ENCODE measurements around the gene VARS1.

DNA sequence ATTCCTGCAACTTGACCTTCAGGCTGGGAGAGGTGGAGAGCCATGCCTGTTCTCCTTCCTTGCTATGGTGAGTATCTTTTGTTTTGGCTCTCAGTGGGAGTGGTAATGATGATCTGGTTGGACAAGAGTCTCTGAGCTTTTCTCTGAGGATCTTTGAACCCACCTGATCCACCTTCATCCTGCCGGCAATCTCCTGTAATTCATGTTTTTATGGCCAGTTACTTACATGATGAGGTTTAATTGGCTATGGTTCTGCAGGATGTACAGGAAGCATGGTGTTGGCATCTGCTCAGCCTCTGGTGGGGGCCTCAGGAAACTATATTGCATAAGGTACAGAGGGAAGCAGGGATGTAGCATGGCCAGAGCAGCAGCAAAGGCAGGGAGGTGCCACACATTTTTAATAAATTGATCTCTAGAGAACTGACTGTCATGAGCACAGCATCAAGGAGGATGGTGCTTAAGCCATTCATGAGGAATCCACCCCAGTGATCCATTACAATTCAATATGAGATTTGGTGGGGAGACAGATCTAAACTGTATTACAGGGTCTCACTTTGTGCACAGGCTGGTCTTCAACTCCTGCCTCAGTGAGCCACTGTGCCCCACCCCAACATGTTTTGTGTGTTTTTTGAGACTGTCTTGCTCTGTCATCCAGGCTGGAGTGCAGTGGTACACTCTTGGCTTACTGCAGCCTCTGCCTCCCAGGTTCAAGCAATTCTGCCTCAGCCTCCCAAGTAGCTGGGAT, 42.0 kb upstream of the VARS1 start:
- TF ChIP-seq FOXM1 (IDR thresholded peaks at IDR 0.05; ENCODE audit: borderline replicate concordance): no peak
- TF ChIP-seq, protein P1, sequence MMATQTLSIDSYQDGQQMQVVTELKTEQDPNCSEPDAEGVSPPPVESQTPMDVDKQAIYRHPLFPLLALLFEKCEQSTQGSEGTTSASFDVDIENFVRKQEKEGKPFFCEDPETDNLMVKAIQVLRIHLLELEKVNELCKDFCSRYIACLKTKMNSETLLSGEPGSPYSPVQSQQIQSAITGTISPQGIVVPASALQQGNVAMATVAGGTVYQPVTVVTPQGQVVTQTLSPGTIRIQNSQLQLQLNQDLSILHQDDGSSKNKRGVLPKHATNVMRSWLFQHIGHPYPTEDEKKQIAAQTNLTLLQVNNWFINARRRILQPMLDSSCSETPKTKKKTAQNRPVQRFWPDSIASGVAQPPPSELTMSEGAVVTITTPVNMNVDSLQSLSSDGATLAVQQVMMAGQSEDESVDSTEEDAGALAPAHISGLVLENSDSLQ (IDR thresholded peaks at IDR 0.05): no peak
- no peak for TF ChIP-seq HDGF (IDR thresholded peaks at IDR 0.05; ENCODE audit: borderline replicate concordance)
- no peak for TF ChIP-seq NFRKB (IDR thresholded peaks at IDR 0.05)
- TF ChIP-seq SP1 (IDR thresholded peaks at IDR 0.05): no peak
- TF ChIP-seq ZNF384 (IDR thresholded peaks at IDR 0.05): no peak
- no peak for TF ChIP-seq LEF1 (IDR thresholded peaks at IDR 0.05; ENCODE audit: borderline replicate concordance)
- TF ChIP-seq ARNT (IDR thresholded peaks at IDR 0.05): no peak
- TF ChIP-seq FOXA1 (IDR thresholded peaks at IDR 0.05): no peak
- no peak for TF ChIP-seq FOXK2 (IDR thresholded peaks at IDR 0.05)
- TF ChIP-seq BHLHE40 (IDR thresholded peaks at IDR 0.05; ENCODE audit: borderline replicate concordance): no peak
- no peak for TF ChIP-seq SUZ12 (IDR thresholded peaks at IDR 0.05)
- no peak for TF ChIP-seq TARDBP (IDR thresholded peaks at IDR 0.05)
